SK-MEL-5 (cell line): ENCODE results near the gene PAM. TPM values are rescaled to one million over a fixed set of nuclear protein-coding genes. Genes with fewer than 3 reads are reported as not detected.

Experiments used
- DNase-seq: peaks from one replicate; pipeline ENCODE4 v3.0.0-alpha.2; 2016; ENCODE audit warnings: low read depth, low spot score
- in situ Hi-C: cut with HindIII; loops from 2 replicates; pipeline ENCODE4 v1.10.0; 2016; ENCODE audit warnings: low sequenced_read_pairs, high pct_unique_total_duplicates, low pct_unique_long_range_greater_than_20kb
- total RNA-seq: library from RNA; depleted of rRNA; stranded (reverse); fragments of >200 nt; shearing (Covaris generic); gene quantifications from 2 replicates; pipeline ENCODE4 v1.2.3, GENCODE V29; 2014

PAM gene
- total RNA-seq, 1 experiment from 2014 or later = 472 TPM

GRCh38 chr5:102823441-102823874 is 68.4 kb downstream of the PAM start:
- in situ Hi-C loops = no loop called here
- no peak for DNase-seq

DNA sequence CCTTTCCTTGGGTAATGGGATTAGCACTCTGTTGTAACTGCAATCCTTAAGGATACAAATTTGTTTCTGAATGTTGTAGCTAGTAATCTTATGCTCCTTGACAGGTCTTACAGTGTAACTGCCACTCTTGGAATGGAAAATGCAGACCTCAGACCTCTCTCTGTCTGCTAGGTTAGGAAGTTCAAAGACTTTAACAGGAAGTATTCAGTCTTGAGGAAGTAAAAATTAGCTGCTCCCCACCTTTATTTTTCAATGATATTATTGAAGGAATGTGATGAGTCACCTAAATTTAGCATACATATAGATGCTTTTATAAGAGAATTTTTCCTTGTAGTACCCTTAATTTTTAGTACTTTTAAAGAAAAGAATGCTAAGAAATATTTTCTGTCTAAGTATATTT is 71.5 kb downstream of the PAM start:
- DNase-seq = no peak
- in situ Hi-C loops = no loop called here

- in situ Hi-C loops = no loop called here
These were observed 75.1 kb downstream of the PAM start for GRCh38 chr5:102830241-102830640.

DNA sequence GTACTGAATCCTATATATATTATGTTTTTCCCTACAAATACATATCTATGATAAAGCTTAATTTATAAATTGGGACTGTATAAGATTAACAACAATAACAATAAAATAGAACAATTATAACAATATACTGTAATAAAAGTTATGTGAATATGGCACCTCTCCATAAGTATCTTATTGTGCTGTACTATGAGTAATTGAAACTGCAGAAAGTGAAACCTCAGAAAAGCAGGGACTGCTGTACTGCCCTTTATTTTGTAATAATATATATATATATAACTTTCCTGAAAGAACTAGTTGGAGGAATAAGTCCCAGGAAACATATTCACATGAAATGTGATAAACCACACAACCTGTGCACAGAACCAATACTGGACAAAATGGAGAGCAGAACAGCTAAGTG is 77.3 kb downstream of the PAM start:
- in situ Hi-C loops = no loop called here
- DNase-seq = no peak

More at GRCh38 chr5:102830241-102830640, 75.1 kb downstream of the PAM start:
- no peak for DNase-seq

GRCh38 chr5:102833146-102833545 is 78.0 kb downstream of the PAM start:
- DNase-seq = peak; percentile 81
- in situ Hi-C loops = no loop called here

- in situ Hi-C loops = no loop called here
- DNase-seq = peak; percentile 87
These were observed 79.4 kb downstream of the PAM start for GRCh38 chr5:102834438-102834964.

DNA sequence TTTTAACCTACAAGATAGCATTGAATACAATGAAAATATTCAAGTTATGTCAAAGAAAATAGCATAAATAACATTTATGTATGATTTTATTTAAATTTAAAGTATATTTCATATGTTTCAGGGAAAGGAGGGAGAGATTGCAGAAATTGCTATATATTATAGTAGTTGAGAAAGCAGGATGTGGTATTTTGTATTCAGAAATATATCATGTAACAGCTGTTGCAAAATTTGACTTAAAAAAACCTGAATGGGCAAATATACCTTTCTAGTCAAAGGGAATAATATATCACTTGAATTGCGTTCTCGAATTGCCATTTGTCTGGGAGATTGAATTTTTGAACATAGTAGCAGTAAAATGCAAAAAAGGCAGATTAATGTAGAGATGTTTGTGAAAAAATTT is 80.6 kb downstream of the PAM start:
- no peak for DNase-seq
- in situ Hi-C loops = no loop called here

DNA sequence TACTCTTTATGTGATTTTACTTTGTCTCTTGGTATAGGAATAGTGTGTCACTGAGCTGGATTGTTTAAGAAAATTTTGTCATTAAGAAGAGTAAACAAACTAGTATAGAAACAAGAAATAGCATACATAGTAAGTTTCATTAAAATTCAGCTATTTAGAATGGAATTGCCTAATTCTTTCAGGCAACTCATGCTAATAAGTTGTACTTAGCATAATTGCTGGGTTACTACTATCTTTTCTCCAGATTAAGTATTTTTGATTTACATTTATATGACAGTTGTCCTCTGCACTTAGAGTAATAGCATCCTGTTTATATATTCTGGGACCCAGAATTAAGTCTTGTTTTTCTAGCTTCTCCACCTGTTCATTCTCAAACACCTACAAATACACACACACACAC is 85.9 kb downstream of the PAM start:
- in situ Hi-C loops = no loop called here

GRCh38 chr5:102843997-102844396 is 88.9 kb downstream of the PAM start:
- in situ Hi-C loops = no loop called here
- peak; percentile 33 for DNase-seq

More for the DNA sequence above, 85.9 kb downstream of the PAM start:
- no peak for DNase-seq

DNA sequence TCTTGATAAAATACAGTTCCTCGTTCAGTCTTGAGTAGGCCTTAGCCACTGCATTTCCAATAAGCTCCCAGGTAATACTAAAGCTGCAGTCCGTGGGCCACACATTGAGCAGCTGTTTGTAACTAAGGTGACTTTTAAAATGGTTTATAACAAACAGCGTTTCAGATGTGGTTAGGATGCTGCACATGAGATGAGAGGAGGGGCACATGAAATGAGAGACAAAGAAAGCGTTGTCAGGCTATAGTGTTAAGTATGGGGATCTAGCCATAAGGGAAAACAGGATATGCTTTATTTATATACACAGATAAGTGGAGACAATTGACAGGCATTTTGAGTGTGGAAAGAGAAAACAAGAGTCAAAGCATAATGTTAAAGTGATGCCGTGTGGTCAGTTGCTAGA is 89.9 kb downstream of the PAM start:
- DNase-seq = peak; percentile 90
- in situ Hi-C loops = no loop called here

DNA sequence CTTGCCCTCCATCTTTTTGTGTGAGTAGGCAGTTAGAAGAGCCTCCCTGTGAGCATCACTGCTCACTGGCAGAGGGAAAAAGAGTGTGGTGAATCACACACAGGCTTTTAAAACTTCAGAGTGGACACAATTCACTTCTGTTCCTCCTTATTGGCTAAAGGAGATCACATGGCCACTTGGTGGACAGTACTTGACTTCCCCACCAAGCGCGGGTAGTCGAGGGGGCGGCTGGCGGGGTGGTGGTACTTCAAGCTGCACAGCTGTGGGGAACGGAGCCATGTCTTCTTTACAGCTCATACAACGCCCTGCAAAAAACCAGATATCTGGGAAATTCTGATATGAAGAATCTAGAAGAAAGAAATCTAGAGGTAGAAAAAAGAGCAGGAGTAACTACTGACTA is 95.4 kb downstream of the PAM start:
- no peak for DNase-seq
- in situ Hi-C loops = no loop called here

DNA sequence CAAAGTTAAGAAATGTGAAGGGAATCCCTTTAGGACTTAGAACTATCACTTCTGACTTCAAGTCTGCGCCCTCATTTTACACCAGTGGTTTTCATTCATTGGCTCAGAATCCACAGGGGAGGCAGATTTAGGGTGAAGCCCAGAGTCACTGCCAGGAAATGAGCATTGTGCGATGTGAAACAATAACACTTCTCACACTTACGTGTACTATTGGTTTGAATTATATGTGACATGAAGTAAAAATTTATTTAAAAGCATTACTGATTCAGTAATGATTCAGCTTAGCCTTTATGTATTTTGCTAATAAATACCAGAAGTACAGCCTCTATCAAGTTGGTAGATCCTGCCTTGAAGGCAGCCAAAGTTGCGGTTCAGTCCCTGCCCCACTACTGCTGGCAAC is 98.6 kb downstream of the PAM start:
- in situ Hi-C loops = no loop called here
- DNase-seq = no peak

GRCh38 chr5:102855681-102856388 is 100.7 kb downstream of the PAM start:
- DNase-seq = no peak
- in situ Hi-C loops = no loop called here

GRCh38 chr5:102856389-102856777 is 101.3 kb downstream of the PAM start:
- DNase-seq = no peak
- in situ Hi-C loops = no loop called here

- no peak for DNase-seq
- in situ Hi-C loops = no loop called here
These were observed 102.1 kb downstream of the PAM start for GRCh38 chr5:102857076-102857818.

DNA sequence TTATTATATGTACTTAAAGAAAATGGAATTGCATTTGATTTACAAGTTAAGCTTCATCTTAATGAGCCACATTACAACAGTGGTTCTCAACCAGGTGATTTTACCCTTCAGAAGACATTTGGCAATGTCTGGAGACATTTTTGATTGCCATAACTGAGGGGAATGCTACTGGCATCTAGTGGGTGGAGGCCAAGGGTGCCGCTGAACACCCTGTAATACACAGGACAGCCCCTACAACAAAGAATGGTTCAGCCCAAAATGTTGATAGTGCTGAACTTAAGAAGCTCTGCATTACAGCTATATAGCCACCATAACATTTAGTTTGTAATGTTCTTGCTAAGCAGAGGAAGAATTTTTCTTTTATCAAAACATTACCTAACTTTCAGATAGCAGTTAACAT is 103.1 kb downstream of the PAM start:
- no peak for DNase-seq
- in situ Hi-C loops = no loop called here

DNA sequence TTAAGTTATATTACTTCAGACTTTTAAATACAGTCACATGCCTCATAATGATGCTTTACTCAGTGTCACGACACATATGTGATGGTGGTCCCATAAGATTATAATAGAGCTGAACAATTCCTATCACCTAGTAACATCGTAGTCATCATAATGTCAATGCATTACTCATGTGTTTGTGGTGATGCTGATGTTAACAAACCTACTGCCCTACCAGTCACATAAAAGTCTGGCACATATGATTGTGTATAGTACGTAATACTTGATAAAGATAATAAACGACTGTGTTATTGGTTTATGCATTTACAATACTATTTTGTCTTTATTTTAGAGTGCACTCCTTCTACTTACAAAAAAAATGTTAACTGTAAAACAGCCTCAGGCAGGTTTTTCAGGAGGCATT is 103.7 kb downstream of the PAM start:
- in situ Hi-C loops = no loop called here
- peak; percentile 43 for DNase-seq

DNA sequence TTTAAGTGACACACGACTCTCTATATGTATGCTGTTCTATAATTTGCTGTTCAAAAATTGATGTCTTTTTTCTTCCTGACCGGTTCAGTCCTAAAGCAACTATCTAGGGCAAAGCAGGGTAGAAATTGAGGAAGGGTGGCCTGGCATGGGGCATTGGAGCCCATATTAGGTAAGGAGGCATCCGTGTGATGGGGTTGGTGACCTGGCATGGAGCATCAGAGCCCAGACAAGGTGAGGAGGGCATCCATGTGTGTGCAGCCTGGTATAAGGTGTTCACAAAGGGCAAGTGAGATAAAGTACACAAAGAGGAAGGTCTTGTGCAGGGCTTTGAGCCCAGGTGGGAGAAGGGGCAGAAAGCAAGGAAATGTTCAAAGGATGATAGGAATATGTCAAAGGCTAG is 104.9 kb downstream of the PAM start:
- in situ Hi-C loops = no loop called here
- DNase-seq = no peak

GRCh38 chr5:102863058-102863457 is 108.0 kb downstream of the PAM start:
- DNase-seq = no peak
- in situ Hi-C loops = no loop called here
